K562 (cell line): Measurements from ENCODE around the gene PAX5. TPM values are rescaled to one million over a fixed set of nuclear protein-coding genes. Genes with fewer than 3 reads are reported as not detected.

Experiments used
- ATAC-seq: fragments of 200-7000 bp; cut with Tn5 transposase; 3 replicates; pipeline ENCODE4 v1.9.1; 2020; ENCODE audit warnings: moderate library complexity
- BruUV-seq: library from RNA; stranded (reverse); fragments of 400-500 nt; replicated peaks from 2 replicates; lab custom pipeline; 2021; lab: Mats Ljungman, UMichigan
- CTCF ChIA-PET: fragments of 300-600 bp; formaldehyde crosslinking; extraction: SDS; loops from one replicate; lab custom pipeline; 2021; ENCODE audit warnings: low intra/inter-chr PET ratio; lab: Yijun Ruan, JAX
- POLR2A ChIA-PET: fragments of 300-600, 350-650 bp; sonication (Branson Sonifier 250); formaldehyde crosslinking; extraction: SDS; loops from one replicate; lab custom pipeline; 2021; ENCODE audit warnings: antibody characterized with exemption, inconsistent platforms; lab: Yijun Ruan, JAX
- DNase-seq, 4 experiments: peaks; one replicate each; pipeline versions ENCODE4 v3.0.0 to v3.0.0-alpha.2; 2011 to 2018; ENCODE audit warnings: low spot score in 3 of 4, mixed read lengths in 3 of 4; ENCODE audit errors: extremely low read depth in 1 of 4
- FAIRE-seq: peaks from 2 replicates; lab custom pipeline; 2011; peaks lifted over from hg19 to GRCh38; lab: Jason Lieb, UNC
- H2AFZ ChIP-seq: 2 replicates; pipeline ENCODE4 v1.6.0; 2011; ENCODE audit warnings: low read depth, low read length, control low read depth, inconsistent platforms
- H3K27ac ChIP-seq: fragments of 200-600 bp; 3 replicates; pipeline ENCODE4 v1.8.0; 2011; ENCODE audit warnings: low read depth, mild to moderate bottlenecking, control low read depth, inconsistent platforms, low read length, moderate library complexity, mixed read lengths; ENCODE audit errors: extremely low read depth
- H3K27me3 ChIP-seq, 2 experiments: fragments of 300-600 bp in 1 of 2; 2 replicates in 1 of 2; 3 replicates in 1 of 2; pipeline versions ENCODE4 v1.6.0 to v1.8.0; 2011; ENCODE audit warnings: inconsistent platforms in 2 of 2, low read length in 2 of 2, mild to moderate bottlenecking in 1 of 2, mixed read lengths in 1 of 2, moderate library complexity in 1 of 2; ENCODE audit not compliant: control insufficient read depth in 2 of 2, insufficient read depth in 2 of 2
- H3K36me3 ChIP-seq: fragments of 300-600 bp; 3 replicates; pipeline ENCODE4 v1.8.0; 2011; ENCODE audit warnings: mild to moderate bottlenecking, low read length, inconsistent platforms; ENCODE audit not compliant: control insufficient read depth, insufficient read depth
- H3K4me1 ChIP-seq, 2 experiments: fragments of 200-600 bp in 1 of 2; replicated peaks in 1 of 2; 2 replicates in 1 of 2; 3 replicates in 1 of 2; pipeline versions ENCODE4 v1.5.1 to v1.8.0; 2011; ENCODE audit warnings: inconsistent platforms in 2 of 2, low read length in 2 of 2, mild to moderate bottlenecking in 1 of 2, mixed read lengths in 1 of 2, moderate library complexity in 1 of 2; ENCODE audit not compliant: control insufficient read depth in 2 of 2, insufficient read depth in 2 of 2
- H3K4me2 ChIP-seq: 2 replicates; pipeline ENCODE4 v1.6.1; 2011; ENCODE audit warnings: low read length, control low read depth, inconsistent platforms, mixed read lengths; ENCODE audit not compliant: insufficient read depth
- H3K4me3 ChIP-seq: fragments of 200-600 bp; sonication (generic), shearing (Covaris generic); 2 replicates; pipeline ENCODE4 v1.5.1; 2016; ENCODE audit warnings: control low read depth, inconsistent platforms
- H3K79me2 ChIP-seq: fragments of 200-600 bp; 3 replicates; pipeline ENCODE4 v1.8.0; 2011; ENCODE audit warnings: low read length, inconsistent platforms; ENCODE audit not compliant: control insufficient read depth, insufficient read depth
- H3K9ac ChIP-seq, 2 experiments: 2 replicates each; pipeline versions ENCODE4 v1.6.0 to v1.6.1; 2011; ENCODE audit warnings: low read depth in 2 of 2, low read length in 2 of 2, control low read depth in 1 of 2, inconsistent platforms in 1 of 2, mild to moderate bottlenecking in 1 of 2, mixed read lengths in 1 of 2; ENCODE audit not compliant: insufficient read depth in 1 of 2
- H3K9me1 ChIP-seq: one replicate; pipeline ENCODE4 v1.6.0; 2011; ENCODE audit warnings: inconsistent platforms, mild to moderate bottlenecking, low read length, moderate library complexity; ENCODE audit not compliant: control insufficient read depth, insufficient read depth
- H3K9me3 ChIP-seq: replicated peaks from 2 replicates; pipeline ENCODE4 v1.5.1; 2011; ENCODE audit warnings: low read depth, low read length, inconsistent platforms; ENCODE audit not compliant: control insufficient read depth, insufficient read depth
- H4K20me1 ChIP-seq: replicated peaks from 2 replicates; pipeline ENCODE4 v1.6.1; 2011; ENCODE audit warnings: low read length, inconsistent platforms, mixed read lengths; ENCODE audit not compliant: control insufficient read depth, insufficient read depth
- FUS ChIP-seq: fragments of 200-400 bp; formaldehyde crosslinking; optimal IDR thresholded peaks from 2 replicates; pipeline ENCODE3; 2017; ENCODE audit warnings: low read depth, low read length
- KHSRP ChIP-seq: fragments of 450-650 bp; IDR thresholded peaks from 2 replicates; pipeline ENCODE4 v1.6.1; 2017
- ZBED1 ChIP-seq: IDR thresholded peaks from 2 replicates; pipeline ENCODE4 v1.6.1; 2014
- ZBTB49 ChIP-seq: sonication (generic); formaldehyde crosslinking; IDR thresholded peaks from 2 replicates; pipeline ENCODE4 v1.8.0; 2022; ENCODE audit warnings: missing genetic modification reagents, mild to moderate bottlenecking, borderline replicate concordance
- WGBS: fragments of 100-300 bp; shearing (Covaris generic); methylation state at CpG from one replicate; pipeline ENCODE4 v1.1.6; 2016; ENCODE audit warnings: low coverage, mixed read lengths; ENCODE audit not compliant: insufficient coverage; ENCODE audit errors: missing lambda C conversion rate; 5-methylcytosine and 5-hydroxymethylcytosine counted together
- in situ Hi-C: fragments of 300-500 bp; cut with MboI; formaldehyde crosslinking; loops from 4 replicates; pipeline ENCODE4 v1.15.0; 2018; ENCODE audit warnings: inconsistent platforms, mixed read lengths
- intact Hi-C: fragments of 100-400 bp; cut with micrococcal nuclease; formaldehyde crosslinking; loops from 2 replicates; pipeline ENCODE4 v1.14.2; 2022
- polyA plus RNA-seq, 8 experiments: library from polyadenylated mRNA; depleted of rRNA in 4 of 8; stranded (reverse) in 5 of 8; unstranded in 3 of 8; fragments of >200 nt; fragmentation: Nextera tagmentation in 2 of 8; fragmentation: Illumina TruSeq in 1 of 8; extraction: Ambion mirVana in 2 of 8; extraction: Trizol in 1 of 8; gene quantifications; 2 replicates each; pipeline versions ENCODE4 v1.2.1 to v1.2.3, GENCODE V29; 2011 to 2014; ENCODE audit warnings: inconsistent platforms in 1 of 8, missing spikeins in 1 of 8
- total RNA-seq, 7 experiments: library from RNA; depleted of rRNA in 6 of 7; stranded (reverse); fragments of >200 nt in 6 of 7; fragmentation: Illumina TruSeq in 2 of 7; extraction: Trizol in 2 of 7; gene quantifications; 2 replicates each; pipeline versions ENCODE4 v1.2.1 to v1.2.3, GENCODE V29; 2011 to 2021; ENCODE audit warnings: low replicate concordance in 1 of 7

Gene PAX5
- total and polyA plus RNA-seq, 9 of the 15 experiments (the other 6 are each of a cell fraction or from before 2014, with no cell fraction given), result 0.03 to 0.09 TPM; not detected in 7

- intact Hi-C loops, result no loop called here
- no peak overlapping the region for H3K9ac ChIP-seq
- no peaks in the 10 kb centered on the region for H3K9me1 ChIP-seq
- no peak overlapping the region for H3K27ac ChIP-seq
- in situ Hi-C loops, result no loop called here
- H4K20me1 ChIP-seq, result no peaks in the 10 kb centered on the region
- H3K4me1 ChIP-seq, result no peaks in the 10 kb centered on the region
- H3K4me2 ChIP-seq, result no peak overlapping the region
- FAIRE-seq, result no peak
- H3K36me3 ChIP-seq, result no peaks in the 10 kb centered on the region
- DNase-seq, result no peak
- WGBS, result 2% methylated on average over 10 of the region's 10 CpGs
- CTCF ChIA-PET, result no interaction called here
- H3K9me3 ChIP-seq, result no peaks in the 10 kb centered on the region
- H2AFZ ChIP-seq, result no peak overlapping the region
- no peak for TF ChIP-seq KHSRP
- TF ChIP-seq ZBED1, result no peak
- TF ChIP-seq ZBTB49 (CRISPR knock-in tag), result no peak
- TF ChIP-seq FUS, result no peak
- TF ChIP-seq, all 486 proteins: peak for 0
- ATAC-seq, result no peak
- BruUV-seq, result no TSS peak
- Histone ChIP-seq H3K79me2 (no peaks in the 10 kb centered on the region), H3K4me3 (no peak overlapping the region), H3K27me3 (peaks cover 0 to 16% of the 10 kb centered on the region in 2 experiments; a peak in 2 of 5 replicates)
- POLR2A ChIA-PET, result no interaction called here
These were observed 57.6 kb downstream of the PAX5 start for GRCh38 chr9:36976371-36977030.
